Omental fat pad (tissue), 4 donors: ENCODE measurements around the gene RANBP1. TPM values are rescaled to one million over a fixed set of nuclear protein-coding genes. Genes with fewer than 3 reads are reported as not detected.

ENCODE experiments used
- ATAC-seq: fragments of 150-250 bp; one replicate; pipeline ENCODE4 v1.9.1; 2016; ENCODE audit warnings: mild to moderate bottlenecking, moderate library complexity; ENCODE audit not compliant: low FRiP score
- DNase-seq: peaks from one replicate; pipeline ENCODE4 v3.0.0-alpha.2; 2019; ENCODE audit warnings: low spot score
- total RNA-seq, 4 donors: library from RNA; depleted of rRNA; stranded (reverse); fragments of >200 nt; gene quantifications; one replicate each; pipeline ENCODE4 v1.1.0, GENCODE V29; 2016
- TF ChIP-seq, protein P1 (sequence below), 3 donors: fragments of 450-650 bp; IDR thresholded peaks; one replicate each; pipeline ENCODE4 v1.5.1; 2016 to 2017; ENCODE audit warnings: antibody characterized with exemption in 3 of 3, mild to moderate bottlenecking in 3 of 3, moderate library complexity in 2 of 3

Gene RANBP1
- total RNA-seq, 4 donors from 2014 or later = 146 to 285 (median 159) TPM

DNA sequence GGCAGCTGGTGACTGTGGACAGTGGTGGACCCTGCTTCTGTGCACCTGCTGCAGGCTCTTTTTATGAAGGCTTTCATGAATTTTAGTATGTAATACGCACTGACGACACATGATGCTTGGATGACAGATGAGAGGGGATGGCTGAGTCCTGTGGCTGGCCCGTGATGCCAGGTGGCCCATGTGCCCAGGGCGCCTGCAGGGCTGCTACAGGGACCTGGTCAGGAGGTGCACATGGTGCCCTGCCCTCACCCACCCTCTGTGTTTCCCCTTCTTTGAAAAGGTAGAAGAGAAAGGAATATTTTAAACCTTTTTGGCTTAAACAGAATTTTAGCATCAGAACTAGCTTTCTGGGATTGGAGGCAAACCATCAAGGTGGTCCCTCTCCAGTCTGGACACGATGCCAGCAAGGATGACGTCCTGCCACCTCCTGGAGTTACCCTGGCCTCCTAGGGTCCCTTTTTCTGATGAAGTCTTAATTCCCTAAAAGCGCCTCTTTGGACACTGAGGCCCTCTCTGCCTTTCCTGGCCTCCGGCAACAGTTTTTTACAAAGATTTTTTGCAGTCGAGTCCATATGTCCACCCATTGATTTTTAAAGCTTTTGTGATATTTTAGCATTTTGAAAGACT is 5.4 kb upstream of the RANBP1 start:
- ATAC-seq = no peak
- DNase-seq = no peak
- TF ChIP-seq, protein P1, sequence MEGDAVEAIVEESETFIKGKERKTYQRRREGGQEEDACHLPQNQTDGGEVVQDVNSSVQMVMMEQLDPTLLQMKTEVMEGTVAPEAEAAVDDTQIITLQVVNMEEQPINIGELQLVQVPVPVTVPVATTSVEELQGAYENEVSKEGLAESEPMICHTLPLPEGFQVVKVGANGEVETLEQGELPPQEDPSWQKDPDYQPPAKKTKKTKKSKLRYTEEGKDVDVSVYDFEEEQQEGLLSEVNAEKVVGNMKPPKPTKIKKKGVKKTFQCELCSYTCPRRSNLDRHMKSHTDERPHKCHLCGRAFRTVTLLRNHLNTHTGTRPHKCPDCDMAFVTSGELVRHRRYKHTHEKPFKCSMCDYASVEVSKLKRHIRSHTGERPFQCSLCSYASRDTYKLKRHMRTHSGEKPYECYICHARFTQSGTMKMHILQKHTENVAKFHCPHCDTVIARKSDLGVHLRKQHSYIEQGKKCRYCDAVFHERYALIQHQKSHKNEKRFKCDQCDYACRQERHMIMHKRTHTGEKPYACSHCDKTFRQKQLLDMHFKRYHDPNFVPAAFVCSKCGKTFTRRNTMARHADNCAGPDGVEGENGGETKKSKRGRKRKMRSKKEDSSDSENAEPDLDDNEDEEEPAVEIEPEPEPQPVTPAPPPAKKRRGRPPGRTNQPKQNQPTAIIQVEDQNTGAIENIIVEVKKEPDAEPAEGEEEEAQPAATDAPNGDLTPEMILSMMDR (IDR thresholded peaks at IDR 0.05) = no peak

- ATAC-seq (no peak), DNase-seq (no peak)
- TF ChIP-seq, protein P1 (IDR thresholded peaks at IDR 0.05) = no peak
These were observed 4.7 kb upstream of the RANBP1 start for GRCh38 chr22:20111045-20111688.

DNA sequence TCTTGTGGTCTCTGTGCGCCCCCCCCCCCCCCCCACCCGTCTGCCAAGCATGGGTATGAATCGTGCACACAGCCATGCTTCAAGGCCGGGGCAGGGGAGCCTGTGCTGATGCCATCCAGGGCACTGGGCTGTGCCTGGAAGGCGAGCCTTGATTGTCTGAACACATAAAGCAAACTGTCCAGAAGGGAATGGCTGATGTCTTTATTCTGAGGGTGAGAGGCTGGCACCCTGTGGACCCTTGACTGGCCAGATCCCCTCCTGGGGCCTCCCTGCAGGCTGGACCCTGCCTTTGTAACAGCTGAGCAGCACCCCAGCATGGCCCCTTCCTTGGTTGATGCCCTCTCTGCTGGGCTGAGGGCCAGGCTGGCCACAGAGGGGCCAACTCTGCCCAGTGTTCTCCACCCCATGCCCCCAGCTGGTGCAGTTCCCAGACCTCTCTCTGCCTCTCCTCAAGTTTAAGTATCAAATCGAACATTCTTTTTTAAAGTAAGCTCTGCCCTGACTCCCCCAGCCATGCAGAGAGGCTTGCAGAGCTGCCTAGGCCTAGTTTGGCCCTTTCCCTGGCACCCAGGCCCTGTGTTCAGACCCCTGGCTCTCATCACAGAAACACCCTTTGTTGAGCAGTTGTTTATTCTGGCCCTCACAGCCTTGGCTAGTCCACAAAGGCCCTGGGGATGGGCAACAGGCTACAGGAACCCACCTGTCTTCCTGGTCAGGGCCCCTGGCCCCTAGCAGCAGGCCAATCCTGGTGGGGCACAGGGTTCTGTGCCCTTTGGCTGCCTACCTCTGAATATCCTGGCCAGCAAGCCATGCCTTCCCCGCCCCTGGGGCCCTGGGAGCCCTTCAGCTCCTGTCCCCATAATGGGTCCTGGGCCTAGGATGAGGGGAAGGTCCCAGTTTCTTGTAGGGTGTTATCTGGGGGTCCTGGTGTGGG is 3.9 kb upstream of the RANBP1 start:
- ATAC-seq = no peak
- DNase-seq = no peak

GRCh38 chr22:20112623-20113511 is 3.0 kb upstream of the RANBP1 start:
- TF ChIP-seq, protein P1 (IDR thresholded peaks at IDR 0.05) = no peak
- ATAC-seq = no peak
- DNase-seq = no peak

More for the DNA sequence above, 3.9 kb upstream of the RANBP1 start:
- TF ChIP-seq, protein P1 (IDR thresholded peaks at IDR 0.05) = no peak

DNA sequence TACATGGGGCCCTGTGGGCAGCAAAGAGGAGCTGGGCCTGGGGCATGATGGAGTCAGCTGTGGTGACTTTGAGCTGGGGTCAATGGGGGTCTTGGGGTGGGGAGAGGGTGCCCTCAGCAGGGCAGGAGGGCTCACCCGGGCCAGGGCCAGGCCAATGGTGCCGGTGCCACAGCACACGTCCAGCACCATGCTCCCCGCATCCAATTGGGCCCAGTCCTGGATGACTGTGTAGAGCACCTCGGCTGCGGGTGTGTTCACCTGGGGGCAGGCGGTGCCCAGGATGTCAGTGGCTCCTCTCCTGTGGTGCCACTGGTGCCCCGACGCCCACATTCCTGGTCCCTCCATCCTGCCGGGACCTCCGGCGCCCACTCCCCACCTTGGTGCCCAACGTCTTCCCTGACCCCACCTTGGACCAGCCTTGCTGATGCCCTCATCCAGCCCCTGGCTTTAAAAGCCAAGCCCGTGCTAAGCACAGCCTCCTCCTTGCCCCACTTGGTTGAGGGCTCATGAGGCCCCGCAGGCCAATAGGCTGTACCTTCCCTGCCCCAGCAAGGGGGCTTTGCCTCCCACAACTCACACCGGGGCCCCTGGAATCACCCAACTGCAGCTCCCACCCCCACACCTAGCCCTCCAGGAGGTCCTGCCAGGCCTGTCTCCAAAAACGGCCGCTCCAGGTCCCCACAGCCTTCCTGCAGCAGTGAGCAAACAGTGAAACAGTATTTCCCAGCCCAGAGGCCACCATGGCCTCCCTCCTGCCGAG is 2.2 kb upstream of the RANBP1 start:
- ATAC-seq (no peak), DNase-seq (no peak)
- TF ChIP-seq, protein P1 (IDR thresholded peaks at IDR 0.05) = no peak
